SW 1271 (cell line): ENCODE measurements around the gene LGR4.

Experiments used
- DNase-seq, 2 experiments: peaks; one replicate each; lab custom pipeline; 2025; lab: John Stamatoyannopoulos, UW

The LGR4 gene

GRCh38 chr11:27375370-27375769 lies 97.2 kb downstream of the LGR4 start:
- no peak for DNase-seq

DNA sequence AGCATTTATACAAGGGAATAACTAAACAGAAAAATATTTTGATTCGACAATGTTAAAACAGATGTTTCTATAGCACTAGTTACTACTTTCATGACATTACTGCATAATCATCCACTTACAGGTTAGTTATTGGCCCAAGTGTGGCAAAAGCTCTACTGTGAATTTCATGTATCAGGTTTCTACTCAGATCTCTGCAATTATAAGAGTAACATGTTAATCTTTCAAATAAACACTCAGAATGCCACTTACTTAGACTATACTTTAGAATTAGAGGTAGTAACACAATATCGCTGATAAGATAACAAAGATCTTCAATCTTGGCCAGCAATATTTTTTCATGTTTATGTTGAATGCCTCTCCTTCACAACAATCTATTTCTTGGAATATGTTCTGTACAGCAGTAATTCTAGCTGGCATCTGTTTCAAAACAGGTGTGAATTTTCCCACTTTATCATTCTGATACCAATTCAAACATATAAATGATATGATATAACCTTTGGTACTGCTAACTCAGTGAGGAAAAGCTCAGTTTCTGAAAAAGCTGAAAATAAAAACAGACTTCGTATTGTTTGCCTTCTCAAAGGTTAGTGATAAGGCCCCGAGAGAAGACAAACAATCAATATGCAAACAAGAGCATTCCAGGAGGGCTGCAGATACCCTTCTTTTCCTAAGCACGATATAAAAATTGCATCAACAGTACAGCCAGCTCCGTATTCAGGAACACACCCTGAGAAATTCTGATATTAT lies 98.6 kb downstream of the LGR4 start:
- DNase-seq: no peak

GRCh38 chr11:27373392-27373791 lies 99.2 kb downstream of the LGR4 start:
- no peak for DNase-seq

GRCh38 chr11:27372164-27372563 lies 100.4 kb downstream of the LGR4 start:
- no peak for DNase-seq

- no peak for DNase-seq
Measured at GRCh38 chr11:27371489-27371888, 101.1 kb downstream of the LGR4 start.

GRCh38 chr11:27370374-27370773 lies 102.2 kb downstream of the LGR4 start:
- DNase-seq: no peak

DNA sequence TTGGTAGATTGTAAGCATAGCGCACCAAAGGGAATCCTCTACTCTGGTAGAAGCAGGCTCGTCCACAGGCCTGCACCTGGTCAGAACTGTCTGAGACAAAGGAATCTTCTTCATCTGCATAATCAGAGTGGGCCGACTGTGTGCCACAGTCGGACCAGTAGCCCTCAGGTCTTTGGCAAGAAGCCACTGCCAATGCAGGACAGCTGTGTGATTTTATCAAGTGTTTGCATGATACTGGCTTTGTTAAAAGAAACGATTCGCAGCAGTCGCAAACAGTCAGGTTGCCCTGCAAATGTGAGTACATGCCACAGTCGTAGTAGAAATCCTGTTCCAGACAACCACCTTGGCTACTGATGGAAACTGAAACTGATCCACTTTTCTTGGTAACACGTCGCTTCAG lies 104.7 kb downstream of the LGR4 start:
- no peak for DNase-seq

GRCh38 chr11:27363576-27364117 lies 108.9 kb downstream of the LGR4 start:
- no peak for DNase-seq

DNA sequence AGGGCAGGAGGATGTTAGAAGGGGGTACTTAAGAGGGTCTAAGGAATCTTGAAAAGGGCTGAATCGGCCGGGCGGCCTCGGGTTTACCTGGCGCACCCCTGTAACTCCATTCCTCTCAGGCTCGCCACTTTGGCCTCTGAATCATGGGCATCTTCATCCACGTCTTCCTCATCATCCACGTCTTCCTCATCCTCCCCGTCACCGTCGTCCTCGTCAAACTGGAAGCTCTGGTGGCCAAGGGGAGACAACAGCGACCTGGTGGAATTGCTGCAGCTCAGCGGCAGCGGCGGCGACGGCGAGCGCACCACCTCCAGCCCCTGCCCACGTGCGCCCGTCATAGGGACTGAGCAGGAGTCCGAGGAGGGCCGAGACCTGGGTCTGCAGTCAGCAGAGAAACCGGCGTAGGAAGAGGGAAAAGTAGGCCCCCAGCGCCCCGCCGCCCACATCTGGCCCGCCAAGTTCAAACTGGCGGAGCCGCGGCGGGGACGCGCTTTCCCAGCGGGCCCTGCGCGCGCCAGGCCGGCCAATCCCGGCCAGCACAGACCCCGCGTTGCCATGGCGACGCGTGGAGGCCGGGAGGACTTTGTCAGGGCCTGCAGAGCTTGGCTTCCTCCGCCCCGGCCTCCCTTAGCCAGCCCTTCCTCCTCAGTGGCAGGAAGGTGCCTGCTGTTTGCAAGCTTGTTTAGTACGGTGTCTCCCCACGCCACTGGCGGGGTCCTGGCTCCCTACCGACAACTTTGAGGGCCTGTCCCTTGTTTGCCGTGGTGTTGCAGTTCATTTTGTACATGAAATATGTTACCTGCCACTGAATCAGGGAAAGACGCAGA lies 109.6 kb downstream of the LGR4 start, which contains the start of gene CCDC34:
CCDC34 (minus strand) TSS at position 467 of the 827 bp plus-strand sequence; CDS start at position 446, 21 bp downstream.
- peak; percentile 58 to 82 for DNase-seq

- DNase-seq: no peak
Measured at GRCh38 chr11:27361649-27362431, 110.8 kb downstream of the LGR4 start.

DNA sequence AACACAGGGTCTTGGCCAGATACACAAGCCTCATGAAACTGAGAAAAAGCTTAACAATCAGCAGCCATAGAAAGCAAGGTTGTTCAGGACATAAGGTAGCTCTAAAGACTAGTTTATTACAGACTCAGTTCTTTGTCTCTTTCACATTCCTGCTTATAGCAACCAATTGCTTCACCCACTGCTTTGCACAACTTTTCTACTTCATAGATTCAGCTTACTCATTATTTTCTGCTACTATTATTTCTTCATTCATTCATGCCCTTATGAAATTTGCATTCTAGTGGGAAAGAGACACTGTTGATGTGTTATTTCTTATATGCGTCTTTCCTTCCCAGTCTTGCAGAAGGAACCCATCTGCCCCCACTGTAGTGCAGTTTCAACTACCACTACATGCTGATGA lies 114.3 kb downstream of the LGR4 start:
- DNase-seq: no peak

DNA sequence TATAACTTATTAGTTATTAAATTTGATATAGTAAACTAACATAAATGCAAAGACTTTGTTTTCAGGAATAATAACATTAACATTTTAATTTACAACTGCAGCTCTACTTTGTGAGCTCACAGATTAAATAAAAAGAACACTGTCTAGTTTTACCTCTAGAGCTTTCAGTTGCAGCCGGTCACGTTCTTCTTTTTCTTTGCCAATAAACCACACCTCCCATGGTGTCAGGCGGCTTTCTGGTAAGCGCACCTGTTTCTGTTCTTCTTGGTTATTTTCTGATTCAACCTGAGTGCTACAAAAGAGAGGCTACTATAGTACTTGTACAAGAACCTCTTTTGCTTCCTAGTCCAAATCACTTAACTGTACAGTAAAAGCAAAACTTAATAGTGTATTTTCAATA lies 115.3 kb downstream of the LGR4 start:
- no peak for DNase-seq

DNA sequence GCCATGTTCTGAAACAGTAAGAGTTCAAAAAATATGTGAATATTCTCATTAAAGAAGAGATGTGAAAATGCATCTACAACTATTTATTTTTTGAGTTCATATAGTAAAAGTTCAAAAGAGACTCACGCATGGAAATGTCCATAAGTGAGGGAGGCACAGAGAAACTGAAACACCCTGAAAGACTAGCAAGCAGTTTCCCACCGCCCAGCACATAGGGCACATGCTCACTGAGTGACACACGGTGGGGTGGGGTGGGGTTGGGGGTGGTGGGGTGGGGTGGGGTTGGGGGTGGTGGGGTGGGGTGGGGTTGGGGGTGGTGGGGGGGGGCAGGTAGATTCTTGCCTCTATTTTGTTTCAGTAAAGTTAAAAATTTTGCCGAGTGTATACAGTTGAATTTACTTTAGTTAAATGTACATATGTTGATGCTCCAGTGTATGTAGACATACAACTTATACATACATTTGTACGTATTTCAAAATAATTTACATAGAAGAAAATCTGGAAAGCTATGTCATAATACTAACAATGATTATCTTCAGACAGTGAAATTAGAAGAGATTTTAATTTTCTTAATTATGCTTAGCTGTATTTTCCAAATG lies 115.9 kb downstream of the LGR4 start:
- DNase-seq: no peak

DNA sequence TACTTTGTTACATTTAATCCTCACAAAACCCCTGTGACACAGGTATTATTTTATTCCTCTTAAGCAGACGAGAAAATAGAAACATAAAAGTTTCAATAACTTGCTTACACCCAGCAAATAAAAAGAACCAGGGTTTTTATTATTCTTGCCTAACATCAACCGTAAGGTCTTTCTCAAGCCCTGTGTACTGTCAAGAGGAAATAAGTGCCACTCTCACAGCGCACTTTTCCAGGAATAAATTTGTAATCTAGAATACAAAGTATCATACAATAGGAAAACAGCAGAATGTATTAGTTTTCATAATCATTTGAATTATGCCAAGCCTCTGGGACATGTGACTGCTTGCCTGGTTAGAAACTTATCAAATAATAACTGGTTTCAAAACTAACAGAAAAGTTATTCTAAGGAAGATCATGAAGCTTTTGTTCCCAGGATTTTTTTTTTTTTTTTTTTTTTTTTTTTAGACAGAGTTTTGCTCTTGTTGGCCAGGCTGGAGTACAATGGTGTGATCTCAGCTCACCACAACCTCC lies 117.0 kb downstream of the LGR4 start:
- DNase-seq: no peak

- no peak for DNase-seq
Measured at GRCh38 chr11:27354359-27354965, 118.1 kb downstream of the LGR4 start.

- no peak for DNase-seq
Measured at GRCh38 chr11:27353593-27354358, 118.8 kb downstream of the LGR4 start.

GRCh38 chr11:27352781-27353180 lies 119.8 kb downstream of the LGR4 start:
- no peak for DNase-seq

- DNase-seq: no peak
Measured at GRCh38 chr11:27350511-27350910, 122.1 kb downstream of the LGR4 start.

DNA sequence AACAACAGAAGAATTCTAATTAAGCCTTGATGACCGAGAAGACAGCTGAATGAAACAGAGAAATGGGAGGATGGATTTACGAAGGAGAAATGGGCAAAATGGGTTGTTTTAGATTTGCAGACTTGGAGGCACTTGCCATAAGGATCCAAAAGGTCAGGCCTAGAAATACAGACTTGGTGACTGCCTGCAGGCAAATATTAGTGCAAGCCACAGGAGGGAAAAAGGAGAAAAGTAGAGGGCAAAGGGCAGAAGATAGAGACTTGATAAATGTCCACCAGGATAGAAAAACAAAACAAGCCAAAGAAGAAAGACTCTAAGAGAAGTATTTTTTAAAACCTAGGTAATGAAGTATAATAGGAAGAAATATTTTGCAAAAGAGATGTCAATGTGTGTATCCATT lies 122.7 kb downstream of the LGR4 start:
- no peak for DNase-seq

DNA sequence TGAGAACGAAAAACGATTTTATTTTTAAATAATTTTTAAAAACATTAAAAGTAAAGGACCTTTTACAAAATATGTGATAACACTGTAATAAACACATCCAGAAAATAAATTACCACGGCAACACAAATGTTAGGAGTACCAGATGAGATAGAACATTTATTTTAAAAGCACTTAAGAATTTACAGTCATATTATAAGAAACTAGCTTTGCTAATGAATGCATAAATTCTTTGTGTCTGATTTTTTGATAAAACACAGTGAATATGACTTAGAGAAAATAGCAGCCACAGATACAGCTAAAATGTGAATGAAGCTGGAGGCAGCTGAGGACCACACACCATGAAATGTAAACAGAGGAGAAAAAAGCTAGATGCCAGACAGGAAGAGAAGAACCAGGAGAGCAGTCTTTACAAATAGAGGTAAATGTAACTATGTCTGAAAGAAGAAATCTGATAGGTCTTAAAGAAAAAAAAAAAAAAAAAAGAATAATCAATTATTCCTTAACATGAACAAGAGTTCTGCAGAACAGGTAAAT lies 124.2 kb downstream of the LGR4 start:
- no peak for DNase-seq
